HepG2 (cell line): Measurements from ENCODE around the gene CGNL1. TPM values are rescaled to one million over a fixed set of nuclear protein-coding genes. Genes with fewer than 3 reads are reported as not detected.

ENCODE experiments used
- ATAC-seq: fragments of 200-7000 bp; cut with Tn5 transposase; 3 replicates; pipeline ENCODE4 v1.9.1; 2020; ENCODE audit warnings: mild to moderate bottlenecking, moderate library complexity
- BruUV-seq: library from RNA; stranded (reverse); fragments of 400-500 nt; replicated peaks from 2 replicates; lab custom pipeline; 2021; lab: Mats Ljungman, UMichigan
- CTCF ChIA-PET: fragments of 300-600 bp; formaldehyde crosslinking; extraction: SDS; loops from one replicate; lab custom pipeline; 2021; ENCODE audit warnings: low total read pairs, inconsistent platforms, low intra/inter-chr PET ratio; lab: Yijun Ruan, JAX
- POLR2A ChIA-PET: fragments of 350-600 bp; sonication (Branson Sonifier 250); formaldehyde crosslinking; loops from one replicate; lab custom pipeline; 2020; ENCODE audit warnings: antibody characterized with exemption, inconsistent platforms; lab: Yijun Ruan, JAX
- DNase-seq: peaks from one replicate; pipeline ENCODE4 v3.0.0-alpha.2; 2015; ENCODE audit warnings: low spot score
- FAIRE-seq: peaks from 3 replicates; lab custom pipeline; 2011; peaks lifted over from hg19 to GRCh38; lab: Jason Lieb, UNC
- H2AFZ ChIP-seq: one replicate; pipeline ENCODE4 v1.6.1; 2011; ENCODE audit warnings: low read length, inconsistent platforms
- H3K27ac ChIP-seq: fragments of 300-600 bp; 3 replicates; pipeline ENCODE4 v1.8.0; 2011; ENCODE audit warnings: mixed run types, mild to moderate bottlenecking, mixed read lengths, low read length, inconsistent platforms; ENCODE audit not compliant: insufficient read depth; ENCODE audit errors: extremely low read length
- H3K27me3 ChIP-seq, 2 experiments: fragments of 200-600 bp in 1 of 2; 2 replicates in 1 of 2; 3 replicates in 1 of 2; pipeline versions ENCODE4 v1.6.0 to v1.8.0; 2011; ENCODE audit warnings: low read length in 2 of 2, mild to moderate bottlenecking in 2 of 2, moderate library complexity in 2 of 2, inconsistent platforms in 1 of 2; ENCODE audit not compliant: insufficient read depth in 2 of 2, control insufficient read depth in 1 of 2
- H3K36me3 ChIP-seq, 2 experiments: fragments of 200-600 bp in 1 of 2; replicated peaks in 1 of 2; 2 replicates in 1 of 2; 3 replicates in 1 of 2; pipeline versions ENCODE4 v1.5.1 to v1.8.0; 2011; ENCODE audit warnings: low read length in 2 of 2, inconsistent platforms in 1 of 2; ENCODE audit not compliant: insufficient read depth in 2 of 2, control insufficient read depth in 1 of 2
- H3K4me1 ChIP-seq: 2 replicates; pipeline ENCODE4 v1.5.1; 2012; ENCODE audit warnings: low read length, inconsistent platforms; ENCODE audit not compliant: insufficient read depth
- H3K4me2 ChIP-seq: 2 replicates; pipeline ENCODE4 v1.6.0; 2011; ENCODE audit warnings: low read depth, low read length, inconsistent platforms
- H3K4me3 ChIP-seq, 3 experiments: fragments of 200-600 bp in 1 of 3; sonication (generic), shearing (Covaris generic) in 1 of 3; replicated peaks in 1 of 3; 2 replicates each; pipeline ENCODE4 v1.5.1; 2011 to 2016; ENCODE audit warnings: low read length in 3 of 3, inconsistent platforms in 2 of 3, low read depth in 2 of 3, mild to moderate bottlenecking in 2 of 3, control low read depth in 1 of 3, mixed read lengths in 1 of 3; ENCODE audit not compliant: insufficient read depth in 1 of 3
- H3K79me2 ChIP-seq: one replicate; pipeline ENCODE4 v1.6.1; 2011; ENCODE audit warnings: low read length, inconsistent platforms; ENCODE audit not compliant: insufficient read depth
- H3K9ac ChIP-seq: 2 replicates; pipeline ENCODE4 v1.6.0; 2011; ENCODE audit warnings: mild to moderate bottlenecking, low read depth, low read length, inconsistent platforms; ENCODE audit not compliant: insufficient read depth
- H3K9me3 ChIP-seq: 2 replicates; pipeline ENCODE4 v1.5.1; 2012; ENCODE audit warnings: mild to moderate bottlenecking, low read length
- H4K20me1 ChIP-seq: 2 replicates; pipeline ENCODE4 v1.6.0; 2011; ENCODE audit warnings: inconsistent platforms, mild to moderate bottlenecking, low read length, moderate library complexity; ENCODE audit not compliant: insufficient read depth
- GATA4 ChIP-seq: sonication (generic); IDR thresholded peaks from 2 replicates; pipeline ENCODE4 v1.6.1; 2016; ENCODE audit warnings: antibody characterized with exemption, low read depth, borderline replicate concordance
- GMEB2 ChIP-seq: IDR thresholded peaks from 2 replicates; pipeline ENCODE4 v1.6.1; 2016; ENCODE audit warnings: missing biosample characterization, missing genetic modification reagents, low read depth
- KLF13 ChIP-seq: sonication (generic); formaldehyde crosslinking; IDR thresholded peaks from 2 replicates; pipeline ENCODE4 v1.4.0; 2020; ENCODE audit warnings: mild to moderate bottlenecking, missing genetic modification reagents
- KMT2A ChIP-seq: sonication (generic); formaldehyde crosslinking; IDR thresholded peaks from 2 replicates; pipeline ENCODE4 v1.4.0; 2020; ENCODE audit warnings: missing genetic modification reagents
- NONO ChIP-seq, 2 experiments: fragments of 450-650 bp in 1 of 2; sonication (generic) in 1 of 2; formaldehyde crosslinking in 1 of 2; IDR thresholded peaks in 1 of 2; conservative IDR thresholded peaks in 1 of 2; 2 replicates each; pipeline versions ENCODE4 v1.6.1 to v1.8.0; 2017 to 2022; ENCODE audit warnings: mild to moderate bottlenecking in 1 of 2, missing genetic modification reagents in 1 of 2, moderate library complexity in 1 of 2
- PCBP2 ChIP-seq: fragments of 200-400 bp; formaldehyde crosslinking; optimal IDR thresholded peaks from 2 replicates; pipeline ENCODE3; 2018; ENCODE audit warnings: low read length, low read depth; ENCODE audit not compliant: poor library complexity, severe bottlenecking
- POLR2A ChIP-seq, 2 experiments: IDR thresholded peaks; 2 replicates each; pipeline ENCODE4 v1.6.1; 2011; ENCODE audit warnings: low read depth in 2 of 2, low read length in 2 of 2, mild to moderate bottlenecking in 1 of 2, moderate library complexity in 1 of 2; ENCODE audit not compliant: insufficient read depth in 1 of 2
- SETDB1 ChIP-seq: sonication (generic); formaldehyde crosslinking; IDR thresholded peaks from 2 replicates; pipeline ENCODE4 v1.5.1; 2020; ENCODE audit warnings: missing genetic modification reagents, mild to moderate bottlenecking, borderline replicate concordance
- TEAD2 ChIP-seq: sonication (generic); formaldehyde crosslinking; IDR thresholded peaks from 2 replicates; pipeline ENCODE4 v1.9.0; 2021; ENCODE audit warnings: missing genetic modification reagents
- ZBTB2 ChIP-seq: sonication (generic); formaldehyde crosslinking; IDR thresholded peaks from 2 replicates; pipeline ENCODE4 v1.8.0; 2022; ENCODE audit warnings: low read depth, missing genetic modification reagents
- ZMAT3 ChIP-seq: sonication (generic); formaldehyde crosslinking; conservative IDR thresholded peaks from 2 replicates; pipeline ENCODE4 v1.7.0; 2021; ENCODE audit warnings: missing genetic modification reagents
- ZNF10 ChIP-seq: sonication (generic); formaldehyde crosslinking; IDR thresholded peaks from 2 replicates; pipeline ENCODE4 v1.4.0; 2020; ENCODE audit warnings: mild to moderate bottlenecking, low read depth, missing genetic modification reagents, borderline replicate concordance
- ZNF232 ChIP-seq: sonication (generic); formaldehyde crosslinking; IDR thresholded peaks from 2 replicates; pipeline ENCODE4 v1.4.0; 2020; ENCODE audit warnings: missing genetic modification reagents, borderline replicate concordance
- ZNF24 ChIP-seq: fragments of 450-650 bp; IDR thresholded peaks from 2 replicates; pipeline ENCODE4 v1.6.1; 2017; ENCODE audit warnings: antibody characterized with exemption, mild to moderate bottlenecking
- ZNF280D ChIP-seq: sonication (generic); formaldehyde crosslinking; IDR thresholded peaks from 2 replicates; pipeline ENCODE4 v1.5.1; 2020; ENCODE audit warnings: mild to moderate bottlenecking, missing genetic modification reagents
- ZNF317 ChIP-seq: sonication (generic); formaldehyde crosslinking; IDR thresholded peaks from 2 replicates; pipeline ENCODE4 v1.5.0; 2020; ENCODE audit warnings: mild to moderate bottlenecking, missing genetic modification reagents
- ZNF34 ChIP-seq: sonication (generic); formaldehyde crosslinking; IDR thresholded peaks from 2 replicates; pipeline ENCODE4 v1.4.0; 2020; ENCODE audit warnings: mild to moderate bottlenecking, missing genetic modification reagents, borderline replicate concordance
- ZNF788 ChIP-seq: sonication (generic); formaldehyde crosslinking; IDR thresholded peaks from 2 replicates; pipeline ENCODE4 v1.5.0; 2020; ENCODE audit warnings: mild to moderate bottlenecking, missing genetic modification reagents, borderline replicate concordance
- WGBS: methylation state at CpG from one replicate; pipeline ENCODE4 v1.1.6; 2017; ENCODE audit warnings: low lambda C conversion rate; 5-methylcytosine and 5-hydroxymethylcytosine counted together
- in situ Hi-C: cut with HindIII; loops from 2 replicates; pipeline ENCODE4 v1.10.0; 2017; ENCODE audit warnings: low pct_unique_long_range_greater_than_20kb; ENCODE audit not compliant: extremely low pct_ligation_motif_present
- intact Hi-C: fragments of 100-400 bp; cut with micrococcal nuclease; formaldehyde crosslinking; loops from one replicate; pipeline ENCODE4 v1.10.0; 2022; ENCODE audit not compliant: unreplicated experiment
- polyA plus RNA-seq, 8 experiments: library from polyadenylated mRNA; depleted of rRNA in 3 of 8; stranded (reverse) in 7 of 8; unstranded in 1 of 8; fragments of >200 nt; fragmentation: Illumina TruSeq in 4 of 8; extraction: Trizol in 4 of 8; gene quantifications; 2 replicates each; pipeline versions ENCODE4 v1.2.1 to v1.2.3, GENCODE V29; 2011 to 2016; ENCODE audit warnings: low read depth in 4 of 8, missing spikeins in 1 of 8, mixed read lengths in 1 of 8; ENCODE audit not compliant: insufficient read depth in 1 of 8
- total RNA-seq, 5 experiments: library from RNA; depleted of rRNA; stranded (reverse); fragments of >200 nt; fragmentation: Illumina TruSeq; extraction: Trizol; gene quantifications; 2 replicates each; pipeline ENCODE4 v1.2.3, GENCODE V29; 2016; ENCODE audit warnings: low read depth in 1 of 5

The CGNL1 gene
- total and polyA plus RNA-seq, 2 of the 13 experiments (the other 11 are each of a cell fraction or from before 2014, with no cell fraction given): 5.6 to 15.6 TPM

GRCh38 chr15:57401546-57401945, 25.2 kb downstream of the CGNL1 start:
- Histone ChIP-seq H3K36me3 (no peaks in the 10 kb centered on the region), H3K4me2 (no peak overlapping the region), H3K27me3 (no peaks in the 10 kb centered on the region), H3K4me1 (peaks cover 15% of the 10 kb centered on the region), H3K27ac (no peak overlapping the region), H3K9me3 (no peaks in the 10 kb centered on the region), H2AFZ (no peak overlapping the region), H3K9ac (no peak overlapping the region), H4K20me1 (no peaks in the 10 kb centered on the region), H3K79me2 (no peaks in the 10 kb centered on the region), H3K4me3 (no peak overlapping the region)
- ChIA-PET POLR2A (no interaction called here), CTCF (no interaction called here)
- no peak for FAIRE-seq
- in situ Hi-C loops: no loop called here
- intact Hi-C loops: no loop called here
- 90% methylated on average over 1 of the region's 1 CpG for WGBS
- BruUV-seq: no TSS peak
- TF ChIP-seq GATA4 (no peak), KMT2A (no peak), ZNF232 (no peak), ZNF10 (no peak), PCBP2 (no peak), KLF13 (CRISPR knock-in tag) (no peak), ZNF280D (CRISPR knock-in tag) (no peak), ZNF24 (no peak), GMEB2 (no peak), POLR2A (IDR thresholded peaks at IDR 0.05; ENCODE audit: insufficient read depth in 1 of 2, low read depth in 2 of 2, low read length in 2 of 2) (no peak), SETDB1 (no peak), ZNF34 (CRISPR knock-in tag) (no peak), TEAD2 (CRISPR knock-in tag) (no peak), ZNF788 (CRISPR knock-in tag) (no peak), ZMAT3 (CRISPR knock-in tag) (no peak), ZNF317 (no peak), ZBTB2 (CRISPR knock-in tag) (no peak), NONO (IDR thresholded peaks at IDR 0.05) (no peak), NONO (CRISPR knock-in tag; conservative IDR thresholded peaks at IDR 0.05) (no peak)
- DNase-seq: no peak
- no peak for ATAC-seq
